ENCODE data around the gene TRPM5. TPM values are rescaled to one million over a fixed set of nuclear protein-coding genes. Genes with fewer than 3 reads are reported as not detected.

The TRPM5 gene
- total and polyA plus RNA-seq, 7 donors: not detected

GRCh38 chr11:2423157-2424025 is 20.9 kb downstream of the TRPM5 start:
- Histone ChIP-seq H3K36me3 (ENCODE audit: insufficient read depth in 1 of 2, low read depth in 1 of 2) (no peaks in the 10 kb centered on the region), H3K4me3 (no peak overlapping the region), H3K27me3 (ENCODE audit: insufficient read depth in 3 of 3, low read length in 2 of 3) (peaks cover 0 to 6% (median 2%) of the 10 kb centered on the region in 3 donors), H3K4me1 (no peaks in the 10 kb centered on the region), H3K9me3 (no peaks in the 10 kb centered on the region), H3K27ac (no peak overlapping the region)
- WGBS, 3 donors: 68 to 72% (median 71%) methylated on average over 25 to 26 of the region's 26 CpGs
- peak in 1 of 2 donors; percentile 52 for DNase-seq
- intact Hi-C loops (cut with DNase I): loop anchor here in 1 of 2 donors (5.0 to 10.0 kb wide), 2 partner anchors 226 to 471 kb away; no protein-coding TSS in a partner anchor
- TF ChIP-seq CTCF (IDR thresholded peaks at IDR 0.05): no peak
- no peak for ATAC-seq

GRCh38 chr11:2422461-2423156 is 21.7 kb downstream of the TRPM5 start:
- H3K4me1 ChIP-seq: no peaks in the 10 kb centered on the region
- DNase-seq (peak in 1 of 2 donors; percentile 49), ATAC-seq (no peak)
- H3K9me3 ChIP-seq: no peaks in the 10 kb centered on the region
- H3K4me3 ChIP-seq: no peak overlapping the region
- no peak overlapping the region for H3K27ac ChIP-seq
- H3K36me3 ChIP-seq (ENCODE audit: insufficient read depth in 1 of 2, low read depth in 1 of 2): no peaks in the 10 kb centered on the region
- 73 to 82% (median 79%) methylated on average over 13 to 14 of the region's 14 CpGs for WGBS, 3 donors
- peaks cover 0 to 6% (median 2%) of the 10 kb centered on the region in 3 donors for H3K27me3 ChIP-seq (ENCODE audit: insufficient read depth in 3 of 3, low read length in 2 of 3)
- no peak for TF ChIP-seq CTCF (IDR thresholded peaks at IDR 0.05)
- intact Hi-C loops (cut with DNase I): loop anchor here in 1 of 2 donors (5.0 to 10.0 kb wide), 2 partner anchors 225 to 472 kb away; no protein-coding TSS in a partner anchor

GRCh38 chr11:2421996-2422395 is 22.3 kb downstream of the TRPM5 start:
- 83 to 88% (median 85%) methylated on average over 17 of the region's 17 CpGs for WGBS, 3 donors
- intact Hi-C loops (cut with DNase I): loop anchor here (1.0 to 10.0 kb wide), 3 partner anchors 225 to 473 kb away; no protein-coding TSS in a partner anchor
- Histone ChIP-seq H3K9me3 (no peaks in the 10 kb centered on the region), H3K27ac (no peak overlapping the region), H3K4me1 (no peaks in the 10 kb centered on the region), H3K27me3 (ENCODE audit: insufficient read depth in 3 of 3, low read length in 2 of 3) (peaks cover 0 to 6% (median 2%) of the 10 kb centered on the region in 3 donors), H3K36me3 (ENCODE audit: insufficient read depth in 1 of 2, low read depth in 1 of 2) (no peaks in the 10 kb centered on the region), H3K4me3 (no peak overlapping the region)
- TF ChIP-seq CTCF (IDR thresholded peaks at IDR 0.05): no peak
- no peak for ATAC-seq
- DNase-seq: peak in 1 of 2 donors; percentile 48

GRCh38 chr11:2421226-2421994 is 22.9 kb downstream of the TRPM5 start:
- Histone ChIP-seq H3K9me3 (no peaks in the 10 kb centered on the region), H3K36me3 (ENCODE audit: insufficient read depth in 1 of 2, low read depth in 1 of 2) (no peaks in the 10 kb centered on the region), H3K4me3 (no peak overlapping the region), H3K27ac (no peak overlapping the region), H3K4me1 (no peaks in the 10 kb centered on the region), H3K27me3 (ENCODE audit: insufficient read depth in 3 of 3, low read length in 2 of 3) (peaks cover 0 to 6% (median 2%) of the 10 kb centered on the region in 3 donors)
- intact Hi-C loops (cut with DNase I): loop anchor here (1.0 to 10.0 kb wide), 3 partner anchors 224 to 473 kb away; no protein-coding TSS in a partner anchor
- ATAC-seq: no peak
- no peak for TF ChIP-seq CTCF (IDR thresholded peaks at IDR 0.05)
- WGBS, 3 donors: 64 to 70% (median 67%) methylated on average over 18 to 19 of the region's 19 CpGs
- peak in 1 of 2 donors; percentile 45 for DNase-seq
